PFSK-1 (cell line): ENCODE results near the gene LRIG3.

Experiments used
- POLR2AphosphoS5 ChIP-seq: IDR thresholded peaks from 2 replicates; pipeline ENCODE4 v1.6.1; 2012; ENCODE audit warnings: low read depth, mild to moderate bottlenecking, control low read depth, low read length, moderate library complexity
- TAF1 ChIP-seq: IDR thresholded peaks from 2 replicates; pipeline ENCODE4 v1.6.1; 2012; ENCODE audit warnings: low read length, control low read depth, borderline replicate concordance; ENCODE audit not compliant: insufficient read depth

- TF ChIP-seq POLR2AphosphoS5 (no peak), TAF1 (no peak)
Measured at GRCh38 chr12:58888131-58888783, 32.0 kb downstream of the LRIG3 start.
